Right lobe of liver (tissue), 6 donors: ENCODE data around the gene GALNT10. TPM values are rescaled to one million over a fixed set of nuclear protein-coding genes. Genes with fewer than 3 reads are reported as not detected.
A peak's percentile ranks its signal among the peaks of the same experiment; 100 is the strongest.

Source experiments
- ATAC-seq, 4 donors: fragments of 200-7000 bp; cut with Tn5 transposase; one replicate each; pipeline ENCODE4 v1.9.1; 2020; ENCODE audit warnings: mild to moderate bottlenecking in 4 of 4, moderate library complexity in 4 of 4
- DNase-seq, 3 donors: peaks; one replicate each; pipeline ENCODE4 v3.0.0-alpha.2; 2020
- H3K27ac ChIP-seq, 3 donors: fragments of 200-600 bp; one replicate each; pipeline ENCODE4 v1.8.0; 2022
- H3K27me3 ChIP-seq, 2 donors: fragments of 200-600 bp; one replicate each; pipeline ENCODE4 v1.8.0; 2022
- H3K36me3 ChIP-seq, 4 donors: fragments of 200-600 bp; sonication (generic) in 1 of 4; one replicate each; pipeline versions ENCODE4 v1.5.1 to v1.8.0; 2017 to 2022; ENCODE audit warnings: control low read depth in 1 of 4
- H3K4me1 ChIP-seq, 4 donors: fragments of 200-600 bp; sonication (generic) in 1 of 4; one replicate each; pipeline versions ENCODE4 v1.5.1 to v1.8.0; 2017 to 2022; ENCODE audit warnings: control low read depth in 1 of 4
- H3K4me3 ChIP-seq, 3 donors: fragments of 200-600 bp; one replicate each; pipeline ENCODE4 v1.8.0; 2022
- H3K9me3 ChIP-seq, 4 donors: fragments of 200-600 bp; sonication (generic) in 1 of 4; one replicate each; pipeline versions ENCODE4 v1.5.1 to v1.8.0; 2017 to 2022; ENCODE audit warnings: control low read depth in 1 of 4
- POLR2A ChIP-seq: fragments of 450-650 bp; IDR thresholded peaks from one replicate; pipeline ENCODE4 v1.6.1; 2017; ENCODE audit warnings: antibody characterized with exemption, mild to moderate bottlenecking
- WGBS: methylation state at CpG from one replicate; pipeline ENCODE4 v1.1.6; 2018; ENCODE audit warnings: low coverage, low lambda C conversion rate; ENCODE audit not compliant: insufficient coverage; ENCODE audit errors: missing lambda C conversion rate; 5-methylcytosine and 5-hydroxymethylcytosine counted together
- intact Hi-C, 2 donors: fragments of 100-400 bp; cut with DNase I; formaldehyde crosslinking; loops; one replicate each; pipeline versions ENCODE4 v1.11.2 to v1.14.1; 2022
- total RNA-seq, 6 experiments: library from RNA; depleted of rRNA in 2 of 6; stranded (reverse); fragments of >200 nt in 2 of 6; fragmentation: NEBNext Ultra II Directional in 3 of 6; extraction: Animal tissue kit (Norgen Biotek cat#: 25700) in 3 of 6; gene quantifications; one replicate each; pipeline versions ENCODE4 v1.1.0 to v1.2.4, GENCODE V29; 2016 to 2023
- TF ChIP-seq, protein P1 (sequence below), 4 donors: fragments of 200-600 bp in 3 of 4; fragments of 450-650 bp in 1 of 4; IDR thresholded peaks; one replicate each; pipeline versions ENCODE4 v1.5.1 to v1.8.0; 2016 to 2022; ENCODE audit warnings: antibody characterized with exemption in 4 of 4, mild to moderate bottlenecking in 2 of 4
- donor health status: DM: no; HTN: yes; CAD: no.
- donor health status: DM: no; HTN: no; CAD: no.
- donor health status: DM: no; HTN: no; CAD: no.
- donor health status: DM: no; HTN: yes; CAD: no.
- donor health status: DM: no; HTN: yes; CAD: no.

Gene GALNT10
- total RNA-seq, 6 experiments from 2014 or later: 4.0 to 9.7 (median 7.1) TPM

DNA sequence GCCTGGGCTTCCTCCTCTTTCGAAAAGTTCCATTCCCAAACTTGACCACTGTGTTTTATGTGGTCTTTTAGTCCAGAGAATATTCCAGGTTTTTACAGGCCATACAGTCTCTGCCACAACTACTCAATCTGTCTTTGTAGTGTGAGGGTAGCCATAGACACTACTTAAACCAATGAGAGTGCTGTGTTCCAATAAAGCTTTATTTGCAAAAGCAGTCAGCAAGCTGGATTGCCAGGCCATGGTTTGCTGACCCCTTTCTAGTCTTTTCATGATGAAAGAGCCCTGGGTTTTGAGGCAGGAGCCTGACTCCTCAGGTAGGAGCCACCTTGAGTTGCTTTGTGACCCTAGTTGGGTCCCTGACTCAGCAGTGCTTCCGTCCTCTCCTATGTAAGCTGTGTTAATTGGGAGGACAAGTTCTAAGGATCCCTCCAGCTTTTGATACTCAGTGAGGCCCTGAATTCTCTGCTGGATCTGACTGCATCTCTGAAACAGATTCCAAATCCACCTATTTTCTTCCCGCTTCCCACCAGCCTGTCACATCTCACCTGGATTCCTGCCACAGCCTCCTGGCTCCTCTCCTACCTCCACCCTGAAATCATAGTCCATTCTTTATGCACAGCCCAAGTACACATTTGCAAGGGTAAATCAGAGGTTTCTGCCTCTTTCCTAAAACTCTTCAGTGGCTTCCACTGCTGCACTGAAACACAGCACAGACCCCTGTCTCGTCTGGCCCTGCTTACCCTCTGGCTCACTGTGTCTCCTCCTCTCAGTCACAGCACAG lies 13.5 kb downstream of the GALNT10 start:
- H3K4me1 ChIP-seq: no peaks in the 10 kb centered on the region
- WGBS: 50% methylated on average over 3 of the region's 4 CpGs
- ATAC-seq (peak; percentile 55 to 76 (median 63)), DNase-seq (peak in 2 of 3 donors; percentile 35 to 57)
- H3K36me3 ChIP-seq: no peaks in the 10 kb centered on the region
- H3K27ac ChIP-seq: no peak overlapping the region
- H3K27me3 ChIP-seq: no peaks in the 10 kb centered on the region
- intact Hi-C loops: no loop called here
- no peak overlapping the region for H3K4me3 ChIP-seq
- no peak for TF ChIP-seq POLR2A
- TF ChIP-seq, protein P1, sequence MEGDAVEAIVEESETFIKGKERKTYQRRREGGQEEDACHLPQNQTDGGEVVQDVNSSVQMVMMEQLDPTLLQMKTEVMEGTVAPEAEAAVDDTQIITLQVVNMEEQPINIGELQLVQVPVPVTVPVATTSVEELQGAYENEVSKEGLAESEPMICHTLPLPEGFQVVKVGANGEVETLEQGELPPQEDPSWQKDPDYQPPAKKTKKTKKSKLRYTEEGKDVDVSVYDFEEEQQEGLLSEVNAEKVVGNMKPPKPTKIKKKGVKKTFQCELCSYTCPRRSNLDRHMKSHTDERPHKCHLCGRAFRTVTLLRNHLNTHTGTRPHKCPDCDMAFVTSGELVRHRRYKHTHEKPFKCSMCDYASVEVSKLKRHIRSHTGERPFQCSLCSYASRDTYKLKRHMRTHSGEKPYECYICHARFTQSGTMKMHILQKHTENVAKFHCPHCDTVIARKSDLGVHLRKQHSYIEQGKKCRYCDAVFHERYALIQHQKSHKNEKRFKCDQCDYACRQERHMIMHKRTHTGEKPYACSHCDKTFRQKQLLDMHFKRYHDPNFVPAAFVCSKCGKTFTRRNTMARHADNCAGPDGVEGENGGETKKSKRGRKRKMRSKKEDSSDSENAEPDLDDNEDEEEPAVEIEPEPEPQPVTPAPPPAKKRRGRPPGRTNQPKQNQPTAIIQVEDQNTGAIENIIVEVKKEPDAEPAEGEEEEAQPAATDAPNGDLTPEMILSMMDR (IDR thresholded peaks at IDR 0.05): no peak
- H3K9me3 ChIP-seq: no peaks in the 10 kb centered on the region

DNA sequence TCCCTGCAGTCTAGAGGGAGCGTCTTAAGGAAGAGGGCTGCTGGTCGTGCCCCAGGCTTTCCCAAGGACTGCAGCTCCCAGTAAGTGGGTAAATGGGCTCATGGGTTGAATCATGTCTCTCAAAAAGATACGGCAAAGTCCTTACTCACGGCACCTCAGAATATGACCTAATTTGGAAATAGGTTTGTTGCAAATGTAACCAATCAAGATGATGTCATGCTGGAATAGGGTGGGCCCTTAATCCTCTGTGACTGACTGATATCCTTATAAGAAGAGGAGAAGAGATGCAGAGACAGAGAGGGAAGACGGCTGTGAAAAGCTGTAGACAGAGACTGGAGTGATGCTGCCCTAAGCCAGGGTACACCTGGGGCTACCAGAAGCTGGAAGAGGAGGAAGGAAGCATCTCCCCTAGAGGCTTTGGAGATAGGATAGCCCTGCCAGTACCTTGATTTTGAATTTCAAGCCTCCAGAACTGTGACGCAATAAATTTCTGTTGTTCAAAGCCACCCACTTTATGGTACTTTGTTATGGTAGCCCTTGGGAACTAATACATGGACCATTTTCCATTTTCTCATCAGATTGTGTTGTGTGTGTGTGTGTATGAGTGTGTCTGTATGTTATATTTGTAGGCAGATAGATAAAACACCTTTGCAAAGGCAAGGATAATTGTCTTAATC lies 15.0 kb downstream of the GALNT10 start:
- TF ChIP-seq POLR2A: no peak
- TF ChIP-seq, protein P1 (IDR thresholded peaks at IDR 0.05): no peak
- H3K9me3 ChIP-seq: no peaks in the 10 kb centered on the region
- ATAC-seq (no peak), DNase-seq (no peak)
- H3K27ac ChIP-seq: no peak overlapping the region
- 92% methylated on average over 6 of the region's 6 CpGs for WGBS
- H3K4me1 ChIP-seq: no peaks in the 10 kb centered on the region
- H3K36me3 ChIP-seq: no peaks in the 10 kb centered on the region
- no peak overlapping the region for H3K4me3 ChIP-seq
- intact Hi-C loops: no loop called here
- H3K27me3 ChIP-seq: no peaks in the 10 kb centered on the region

DNA sequence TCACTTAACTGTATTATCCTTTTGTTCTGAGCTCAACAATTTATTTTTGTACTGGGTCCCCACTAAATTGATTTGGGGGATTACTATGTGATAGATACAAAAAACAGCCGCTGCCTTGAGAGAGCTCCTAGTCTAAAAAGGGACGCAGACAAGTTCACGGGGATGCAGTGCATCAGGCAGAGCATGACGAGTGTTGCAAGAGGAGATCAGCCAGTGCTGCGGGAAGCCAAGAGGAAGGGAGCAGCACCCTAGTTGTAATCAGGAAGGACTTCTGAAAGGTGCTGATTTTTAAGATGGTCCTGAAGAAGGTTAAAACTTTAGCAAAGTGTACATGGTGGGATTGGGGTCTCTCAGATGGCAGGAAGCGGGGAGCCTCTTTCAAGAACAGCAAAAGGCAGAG lies 15.8 kb downstream of the GALNT10 start:
- peak in 1 of 4 donors; percentile 39 for ATAC-seq
- TF ChIP-seq, protein P1 (IDR thresholded peaks at IDR 0.05): no peak
- TF ChIP-seq POLR2A: no peak
- no peaks in the 10 kb centered on the region for H3K9me3 ChIP-seq
- H3K4me1 ChIP-seq: no peaks in the 10 kb centered on the region
- WGBS: 66% methylated on average over 6 of the region's 6 CpGs
- intact Hi-C loops: no loop called here
- H3K27me3 ChIP-seq: no peaks in the 10 kb centered on the region
- no peak for DNase-seq
- no peak overlapping the region for H3K27ac ChIP-seq
- H3K36me3 ChIP-seq: no peaks in the 10 kb centered on the region
- H3K4me3 ChIP-seq: no peak overlapping the region

DNA sequence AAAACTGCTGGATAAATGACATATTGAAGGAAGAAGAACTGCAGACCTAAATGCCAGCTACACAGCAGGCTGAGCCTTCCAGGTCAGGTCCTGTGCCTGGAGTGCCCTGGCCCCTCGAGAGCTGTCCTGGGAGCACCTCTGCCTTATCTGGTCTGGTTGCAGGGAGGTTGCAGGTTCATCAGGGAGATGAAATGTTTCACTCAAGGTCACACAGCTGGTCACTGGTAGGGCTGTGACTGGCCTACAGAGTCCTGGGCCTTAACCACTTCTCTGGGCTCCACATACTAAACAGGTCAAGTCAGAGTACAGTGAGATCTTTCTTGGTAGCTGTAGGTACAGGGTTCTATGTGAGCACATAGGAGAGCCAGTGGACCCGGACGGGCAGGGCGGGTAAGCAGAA lies 16.7 kb downstream of the GALNT10 start:
- no peaks in the 10 kb centered on the region for H3K9me3 ChIP-seq
- no peak overlapping the region for H3K27ac ChIP-seq
- no peak overlapping the region for H3K4me3 ChIP-seq
- DNase-seq (no peak), ATAC-seq (no peak)
- H3K4me1 ChIP-seq: no peaks in the 10 kb centered on the region
- whole genome bisulfite sequencing: 77% methylated on average over 3 of the region's 4 CpGs
- no peaks in the 10 kb centered on the region for H3K36me3 ChIP-seq
- intact Hi-C loops: no loop called here
- TF ChIP-seq, protein P1 (IDR thresholded peaks at IDR 0.05): no peak
- no peak for TF ChIP-seq POLR2A
- H3K27me3 ChIP-seq: no peaks in the 10 kb centered on the region
